Kidney (tissue), 22 donors: Measurements from ENCODE around the gene SCN5A. TPM values are rescaled to one million over a fixed set of nuclear protein-coding genes. Genes with fewer than 3 reads are reported as not detected.

Experiments used
- DNase-seq, 5 donors: peaks; one replicate each; pipeline ENCODE4 v3.0.0-alpha.2; 2013 to 2020
- FAIRE-seq: peaks from 2 replicates; lab custom pipeline; 2012; peaks lifted over from hg19 to GRCh38; lab: Jason Lieb, UNC
- H3K27ac ChIP-seq, 2 donors: one replicate each; pipeline ENCODE4 v1.7.0; 2013; ENCODE audit warnings: low read depth in 2 of 2, low read length in 2 of 2, inconsistent platforms in 1 of 2
- H3K27me3 ChIP-seq: one replicate; pipeline ENCODE4 v1.7.1; 2013; ENCODE audit warnings: low read length, inconsistent platforms; ENCODE audit not compliant: control insufficient read depth, insufficient read depth
- H3K36me3 ChIP-seq, 3 donors: one replicate each; pipeline versions ENCODE4 v1.7.0 to v1.7.1; 2013; ENCODE audit warnings: low read length in 3 of 3, control low read depth in 1 of 3, inconsistent platforms in 1 of 3; ENCODE audit not compliant: insufficient read depth in 3 of 3, control insufficient read depth in 2 of 3
- H3K4me1 ChIP-seq, 3 donors: one replicate each; pipeline versions ENCODE4 v1.7.0 to v1.7.1; 2013; ENCODE audit warnings: low read length in 3 of 3, inconsistent platforms in 1 of 3, low read depth in 1 of 3; ENCODE audit not compliant: control insufficient read depth in 2 of 3, insufficient read depth in 2 of 3
- H3K4me3 ChIP-seq, 3 donors: one replicate each; pipeline versions ENCODE4 v1.7.0 to v1.8.1; 2013; ENCODE audit warnings: low read length in 3 of 3, control low read depth in 1 of 3, inconsistent platforms in 1 of 3
- H3K9ac ChIP-seq, 3 donors: one replicate each; pipeline versions ENCODE4 v1.7.0 to v1.7.1; 2013; ENCODE audit warnings: low read length in 3 of 3, control low read depth in 1 of 3, inconsistent platforms in 1 of 3
- H3K9me3 ChIP-seq, 3 donors: one replicate each; pipeline versions ENCODE4 v1.7.0 to v1.7.1; 2013; ENCODE audit warnings: low read length in 3 of 3, control low read depth in 1 of 3, inconsistent platforms in 1 of 3; ENCODE audit not compliant: control insufficient read depth in 2 of 3, insufficient read depth in 1 of 3
- CTCF ChIP-seq: IDR thresholded peaks from 3 replicates; pipeline ENCODE4 v1.5.1; 2012; ENCODE audit warnings: mild to moderate bottlenecking, moderate library complexity, borderline replicate concordance; ENCODE audit not compliant: insufficient read depth; ENCODE audit errors: extremely low read depth
- intact Hi-C: fragments of 100-400 bp; cut with DNase I; formaldehyde crosslinking; loops from one replicate; pipeline ENCODE4 v1.11.1; 2022
- long read RNA-seq, 10 donors: library from polyadenylated mRNA in 1 of 10; unstranded in 1 of 10; transcript quantifications; one replicate each; pipeline ENCODE4 v2.0.0 and lab custom pipeline, GENCODE V29; 2021 to 2026
- polyA plus RNA-seq: library from polyadenylated mRNA; stranded (reverse); fragments of 350-450 nt; fragmentation: Illumina TruSeq; extraction: RNeasy Lipid Tissue Mini Kit (QIAGEN cat#74804); gene quantifications from one replicate; pipeline ENCODE4 v1.2.3, GENCODE V29; 2014; ENCODE audit warnings: low read depth, low replicate concordance; ENCODE audit not compliant: insufficient read depth
- total RNA-seq: library from RNA; stranded (reverse); fragmentation: NEBNext Ultra II Directional; extraction: Animal tissue kit (Norgen Biotek cat#: 25700); gene quantifications from one replicate; pipeline ENCODE4 v1.2.1, GENCODE V29; 2021
- donor health status: control.
- donor health status: control.
- donor health status: control.
- donor health status: control.
- donor health status: control.
- donor health status: DM: yes; HTN: yes; CAD: no.
- donor health status: Normal renal cell carcinoma (clear cell type).

SCN5A gene
- 0.72 TPM for total RNA-seq
- 0.06 TPM for polyA plus RNA-seq
- long read RNA-seq, donor 1, result 0 reads
- long read RNA-seq, donor 2, result 0 reads
- long read RNA-seq, donor 3, result 0 reads
- long read RNA-seq, donor 4, result 0 reads
- long read RNA-seq, donor 5, result 0 reads
- long read RNA-seq, donor 6, result 0 reads
- long read RNA-seq, donor 7, result 0 reads
- long read RNA-seq, donor 8, result 0 reads
- long read RNA-seq, donor 9, result 0 reads
- long read RNA-seq, donor 10, result 0 reads

- intact Hi-C loops, result loop anchor here (10.0 kb wide), 1 partner anchor 125 kb away; no protein-coding TSS in a partner anchor
- no peaks in the 10 kb centered on the region for H3K9me3 ChIP-seq
- H3K36me3 ChIP-seq, result no peaks in the 10 kb centered on the region
- peaks cover 0 to 14% (median 0%) of the 10 kb centered on the region in 3 donors for H3K4me1 ChIP-seq
- DNase-seq, result peak in 4 of 5 donors; percentile 50 to 85 (median 74)
- no peak for TF ChIP-seq CTCF
- H3K27ac ChIP-seq, result no peak within 1 kb of the TSS
- peaks cover 2% of the 10 kb centered on the region for H3K27me3 ChIP-seq
- peak within 1 kb of the TSS; percentile 21 to 49 (median 46) for H3K4me3 ChIP-seq
- FAIRE-seq, result no peak
- H3K9ac ChIP-seq, result no peak within 1 kb of the TSS
Measured at GRCh38 chr3:38649500-38650247, at the start of gene SCN5A. TSS of gene SCN5A (minus strand) at chr3:38649687. CDS start at chr3:38633307, 16,380 bp downstream.

- Histone ChIP-seq H3K27me3 (no peaks in the 10 kb centered on the region), H3K4me1 (no peaks in the 10 kb centered on the region), H3K9ac (no peak overlapping the region), H3K4me3 (no peak overlapping the region), H3K9me3 (no peaks in the 10 kb centered on the region), H3K36me3 (no peaks in the 10 kb centered on the region), H3K27ac (no peak overlapping the region)
- intact Hi-C loops, result no loop called here
- FAIRE-seq (no peak), DNase-seq (no peak)
- TF ChIP-seq CTCF, result no peak
Measured at GRCh38 chr3:38698760-38699159, 49.3 kb upstream of the SCN5A start.

GRCh38 chr3:38698061-38698460, 48.6 kb upstream of the SCN5A start:
- no peak for FAIRE-seq
- intact Hi-C loops, result no loop called here
- H3K9ac ChIP-seq, result no peak overlapping the region

More at GRCh38 chr3:38698061-38698460, 48.6 kb upstream of the SCN5A start:
- Histone ChIP-seq H3K4me1 (no peaks in the 10 kb centered on the region), H3K27ac (no peak overlapping the region), H3K36me3 (no peaks in the 10 kb centered on the region), H3K9me3 (no peaks in the 10 kb centered on the region), H3K27me3 (no peaks in the 10 kb centered on the region), H3K4me3 (no peak overlapping the region)
- DNase-seq, result no peak
- no peak for TF ChIP-seq CTCF
